HepG2 (cell line): ENCODE measurements around the gene PKNOX2. TPM values are rescaled to one million over a fixed set of nuclear protein-coding genes. Genes with fewer than 3 reads are reported as not detected.

Experiments
- ATAC-seq: fragments of 200-7000 bp; cut with Tn5 transposase; 3 replicates; pipeline ENCODE4 v1.9.1; 2020; ENCODE audit warnings: mild to moderate bottlenecking, moderate library complexity
- BruUV-seq: library from RNA; stranded (reverse); fragments of 400-500 nt; replicated peaks from 2 replicates; lab custom pipeline; 2021; lab: Mats Ljungman, UMichigan
- CTCF ChIA-PET: fragments of 300-600 bp; formaldehyde crosslinking; extraction: SDS; loops from one replicate; lab custom pipeline; 2021; ENCODE audit warnings: low total read pairs, inconsistent platforms, low intra/inter-chr PET ratio; lab: Yijun Ruan, JAX
- POLR2A ChIA-PET: fragments of 350-600 bp; sonication (Branson Sonifier 250); formaldehyde crosslinking; loops from one replicate; lab custom pipeline; 2020; ENCODE audit warnings: antibody characterized with exemption, inconsistent platforms; lab: Yijun Ruan, JAX
- DNase-seq: peaks from one replicate; pipeline ENCODE4 v3.0.0-alpha.2; 2015; ENCODE audit warnings: low spot score
- FAIRE-seq: peaks from 3 replicates; lab custom pipeline; 2011; peaks lifted over from hg19 to GRCh38; lab: Jason Lieb, UNC
- H2AFZ ChIP-seq: one replicate; pipeline ENCODE4 v1.6.1; 2011; ENCODE audit warnings: low read length, inconsistent platforms
- H3K27ac ChIP-seq: fragments of 300-600 bp; 3 replicates; pipeline ENCODE4 v1.8.0; 2011; ENCODE audit warnings: mixed run types, mild to moderate bottlenecking, mixed read lengths, low read length, inconsistent platforms; ENCODE audit not compliant: insufficient read depth; ENCODE audit errors: extremely low read length
- H3K27me3 ChIP-seq, 2 experiments: fragments of 200-600 bp in 1 of 2; 2 replicates in 1 of 2; 3 replicates in 1 of 2; pipeline versions ENCODE4 v1.6.0 to v1.8.0; 2011; ENCODE audit warnings: low read length in 2 of 2, mild to moderate bottlenecking in 2 of 2, moderate library complexity in 2 of 2, inconsistent platforms in 1 of 2; ENCODE audit not compliant: insufficient read depth in 2 of 2, control insufficient read depth in 1 of 2
- H3K36me3 ChIP-seq, 2 experiments: fragments of 200-600 bp in 1 of 2; replicated peaks in 1 of 2; 2 replicates in 1 of 2; 3 replicates in 1 of 2; pipeline versions ENCODE4 v1.5.1 to v1.8.0; 2011; ENCODE audit warnings: low read length in 2 of 2, inconsistent platforms in 1 of 2; ENCODE audit not compliant: insufficient read depth in 2 of 2, control insufficient read depth in 1 of 2
- H3K4me1 ChIP-seq: 2 replicates; pipeline ENCODE4 v1.5.1; 2012; ENCODE audit warnings: low read length, inconsistent platforms; ENCODE audit not compliant: insufficient read depth
- H3K4me2 ChIP-seq: 2 replicates; pipeline ENCODE4 v1.6.0; 2011; ENCODE audit warnings: low read depth, low read length, inconsistent platforms
- H3K4me3 ChIP-seq, 3 experiments: fragments of 200-600 bp in 1 of 3; sonication (generic), shearing (Covaris generic) in 1 of 3; replicated peaks in 1 of 3; 2 replicates each; pipeline ENCODE4 v1.5.1; 2011 to 2016; ENCODE audit warnings: low read length in 3 of 3, inconsistent platforms in 2 of 3, low read depth in 2 of 3, mild to moderate bottlenecking in 2 of 3, control low read depth in 1 of 3, mixed read lengths in 1 of 3; ENCODE audit not compliant: insufficient read depth in 1 of 3
- H3K79me2 ChIP-seq: one replicate; pipeline ENCODE4 v1.6.1; 2011; ENCODE audit warnings: low read length, inconsistent platforms; ENCODE audit not compliant: insufficient read depth
- H3K9ac ChIP-seq: 2 replicates; pipeline ENCODE4 v1.6.0; 2011; ENCODE audit warnings: mild to moderate bottlenecking, low read depth, low read length, inconsistent platforms; ENCODE audit not compliant: insufficient read depth
- H3K9me3 ChIP-seq: 2 replicates; pipeline ENCODE4 v1.5.1; 2012; ENCODE audit warnings: mild to moderate bottlenecking, low read length
- H4K20me1 ChIP-seq: 2 replicates; pipeline ENCODE4 v1.6.0; 2011; ENCODE audit warnings: inconsistent platforms, mild to moderate bottlenecking, low read length, moderate library complexity; ENCODE audit not compliant: insufficient read depth
- AGO1 ChIP-seq: fragments of 200-400 bp; formaldehyde crosslinking; IDR thresholded peaks from 2 replicates; pipeline ENCODE4 v1.6.1; 2017; ENCODE audit warnings: mild to moderate bottlenecking, low read depth, low read length, moderate library complexity; ENCODE audit not compliant: poor library complexity, severe bottlenecking
- GATA4 ChIP-seq: sonication (generic); IDR thresholded peaks from 2 replicates; pipeline ENCODE4 v1.6.1; 2016; ENCODE audit warnings: antibody characterized with exemption, low read depth, borderline replicate concordance
- GATAD1 ChIP-seq: IDR thresholded peaks from 2 replicates; pipeline ENCODE4 v1.6.1; 2016; ENCODE audit warnings: missing genetic modification reagents, missing compliant biosample characterization
- KLF13 ChIP-seq: sonication (generic); formaldehyde crosslinking; IDR thresholded peaks from 2 replicates; pipeline ENCODE4 v1.4.0; 2020; ENCODE audit warnings: mild to moderate bottlenecking, missing genetic modification reagents
- MEIS2 ChIP-seq: sonication (generic); formaldehyde crosslinking; IDR thresholded peaks from 2 replicates; pipeline ENCODE4 v1.9.0; 2021; ENCODE audit warnings: mild to moderate bottlenecking, missing genetic modification reagents
- POLR2AphosphoS5 ChIP-seq: IDR thresholded peaks from 2 replicates; pipeline ENCODE4 v1.6.1; 2012; ENCODE audit warnings: low read depth, low read length
- SNAPC2 ChIP-seq: sonication (generic); formaldehyde crosslinking; IDR thresholded peaks from 2 replicates; pipeline ENCODE4 v1.8.1; 2022; ENCODE audit warnings: mild to moderate bottlenecking, missing genetic modification reagents
- STAT5B ChIP-seq: sonication (generic); formaldehyde crosslinking; IDR thresholded peaks from 2 replicates; pipeline ENCODE4 v1.4.0; 2020; ENCODE audit warnings: missing genetic modification reagents
- TP53 ChIP-seq: sonication (generic); formaldehyde crosslinking; conservative IDR thresholded peaks from 2 replicates; pipeline ENCODE4 v1.4.0; 2020; ENCODE audit warnings: missing genetic modification reagents
- ZKSCAN5 ChIP-seq: sonication (generic); formaldehyde crosslinking; IDR thresholded peaks from 2 replicates; pipeline ENCODE4 v1.5.1; 2020; ENCODE audit warnings: mild to moderate bottlenecking, missing genetic modification reagents
- WGBS: methylation state at CpG from one replicate; pipeline ENCODE4 v1.1.6; 2017; ENCODE audit warnings: low lambda C conversion rate; 5-methylcytosine and 5-hydroxymethylcytosine counted together
- in situ Hi-C: cut with HindIII; loops from 2 replicates; pipeline ENCODE4 v1.10.0; 2017; ENCODE audit warnings: low pct_unique_long_range_greater_than_20kb; ENCODE audit not compliant: extremely low pct_ligation_motif_present
- intact Hi-C: fragments of 100-400 bp; cut with micrococcal nuclease; formaldehyde crosslinking; loops from one replicate; pipeline ENCODE4 v1.10.0; 2022; ENCODE audit not compliant: unreplicated experiment
- polyA plus RNA-seq, 8 experiments: library from polyadenylated mRNA; depleted of rRNA in 3 of 8; stranded (reverse) in 7 of 8; unstranded in 1 of 8; fragments of >200 nt; fragmentation: Illumina TruSeq in 4 of 8; extraction: Trizol in 4 of 8; gene quantifications; 2 replicates each; pipeline versions ENCODE4 v1.2.1 to v1.2.3, GENCODE V29; 2011 to 2016; ENCODE audit warnings: low read depth in 4 of 8, missing spikeins in 1 of 8, mixed read lengths in 1 of 8; ENCODE audit not compliant: insufficient read depth in 1 of 8
- total RNA-seq, 5 experiments: library from RNA; depleted of rRNA; stranded (reverse); fragments of >200 nt; fragmentation: Illumina TruSeq; extraction: Trizol; gene quantifications; 2 replicates each; pipeline ENCODE4 v1.2.3, GENCODE V29; 2016; ENCODE audit warnings: low read depth in 1 of 5
- TF ChIP-seq, protein P1 (sequence below): IDR thresholded peaks from 2 replicates; pipeline ENCODE4 v1.6.1; 2016; ENCODE audit warnings: low read depth

The PKNOX2 gene
- total and polyA plus RNA-seq, 2 of the 13 experiments (the other 11 are each of a cell fraction or from before 2014, with no cell fraction given), result not detected

DNA sequence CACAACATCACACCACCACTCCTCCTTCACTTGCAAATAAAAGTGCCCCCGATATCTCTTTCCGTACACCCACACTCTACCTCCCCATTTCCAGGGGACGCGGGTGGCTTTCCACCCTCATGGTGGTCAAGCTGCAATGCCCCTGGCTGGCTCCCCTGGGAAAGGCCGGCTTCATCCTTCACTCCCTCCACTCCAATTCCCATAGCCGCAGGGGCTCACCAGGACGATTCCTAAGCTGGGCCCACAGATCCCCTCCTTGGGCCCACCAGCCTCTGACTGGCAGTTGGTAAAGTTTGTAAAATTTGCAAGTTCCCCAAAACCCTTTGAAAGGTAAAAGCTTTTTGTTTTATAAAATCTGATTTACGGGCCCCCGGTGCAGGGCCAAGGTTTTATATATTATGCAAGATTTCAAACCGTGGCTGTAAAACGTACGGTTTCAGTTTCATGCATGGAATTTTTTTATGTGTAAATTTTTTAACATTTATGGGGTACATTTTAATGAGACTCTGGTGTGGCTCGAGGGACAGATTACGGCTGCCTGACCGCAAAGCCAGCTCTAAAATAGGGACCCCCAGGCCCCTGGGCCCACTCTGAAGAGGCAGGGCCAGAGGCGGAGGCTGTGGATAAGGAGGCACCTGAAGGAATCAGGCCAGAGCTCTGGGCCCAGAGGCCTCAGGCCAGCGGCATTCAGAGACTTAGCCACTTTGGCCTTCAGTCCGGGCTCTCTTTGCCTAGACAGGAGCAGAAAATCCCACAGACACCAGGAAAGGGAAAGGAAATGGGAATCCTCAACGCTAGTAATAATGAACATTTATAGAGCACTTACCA lies 225.0 kb downstream of the PKNOX2 start:
- Histone ChIP-seq H3K27me3 (peaks cover 2 to 27% of the 10 kb centered on the region in 2 experiments; a peak in 4 of 5 replicates), H3K27ac (no peak overlapping the region), H4K20me1 (no peaks in the 10 kb centered on the region), H3K79me2 (no peaks in the 10 kb centered on the region), H3K4me1 (no peaks in the 10 kb centered on the region), H3K4me2 (no peak overlapping the region), H2AFZ (no peak overlapping the region), H3K9ac (no peak overlapping the region), H3K36me3 (no peaks in the 10 kb centered on the region), H3K9me3 (no peaks in the 10 kb centered on the region), H3K4me3 (no peak overlapping the region)
- DNase-seq (no peak), ATAC-seq (no peak), FAIRE-seq (no peak)
- intact Hi-C loops, result no loop called here
- TF ChIP-seq, protein P1, sequence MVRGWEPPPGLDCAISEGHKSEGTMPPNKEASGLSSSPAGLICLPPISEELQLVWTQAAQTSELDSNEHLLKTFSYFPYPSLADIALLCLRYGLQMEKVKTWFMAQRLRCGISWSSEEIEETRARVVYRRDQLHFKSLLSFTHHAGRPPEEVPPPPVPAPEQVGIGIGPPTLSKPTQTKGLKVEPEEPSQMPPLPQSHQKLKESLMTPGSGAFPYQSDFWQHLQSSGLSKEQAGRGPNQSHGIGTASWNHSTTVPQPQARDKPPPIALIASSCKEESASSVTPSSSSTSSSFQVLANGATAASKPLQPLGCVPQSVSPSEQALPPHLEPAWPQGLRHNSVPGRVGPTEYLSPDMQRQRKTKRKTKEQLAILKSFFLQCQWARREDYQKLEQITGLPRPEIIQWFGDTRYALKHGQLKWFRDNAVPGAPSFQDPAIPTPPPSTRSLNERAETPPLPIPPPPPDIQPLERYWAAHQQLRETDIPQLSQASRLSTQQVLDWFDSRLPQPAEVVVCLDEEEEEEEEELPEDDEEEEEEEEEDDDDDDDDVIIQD (CRISPR knock-in tag), result no peak
- TF ChIP-seq STAT5B (CRISPR knock-in tag), result no peak
- no peak for TF ChIP-seq POLR2AphosphoS5
- no peak for TF ChIP-seq GATA4
- TF ChIP-seq MEIS2 (CRISPR knock-in tag), result no peak
- TF ChIP-seq SNAPC2 (CRISPR knock-in tag), result no peak
- TF ChIP-seq TP53 (CRISPR knock-in tag), result no peak
- TF ChIP-seq KLF13, result no peak
- TF ChIP-seq AGO1, result no peak
- TF ChIP-seq ZKSCAN5 (CRISPR knock-in tag), result no peak
- no peak for TF ChIP-seq GATAD1 (CRISPR knock-in tag)
- CTCF ChIA-PET, result no interaction called here
- in situ Hi-C loops, result no loop called here
- POLR2A ChIA-PET, result no interaction called here
- BruUV-seq, result no TSS peak
- WGBS, result 59% methylated on average over 19 of the region's 19 CpGs
